Erythroblast (primary cell): ENCODE data around the gene TMEM243.
A peak's percentile ranks its signal among the peaks of the same experiment; 100 is the strongest.

Source experiments
- DNase-seq, 2 experiments: peaks; one replicate each; lab custom pipeline; 2025; lab: John Stamatoyannopoulos, UW
- GATA1 ChIP-seq: IDR thresholded peaks from 2 replicates; pipeline ENCODE4 v1.6.1; 2011; ENCODE audit warnings: low read depth, mild to moderate bottlenecking, control low read depth, low read length, moderate library complexity
- POLR2A ChIP-seq: IDR thresholded peaks from 2 replicates; pipeline ENCODE4 v1.6.1; 2011; ENCODE audit warnings: mild to moderate bottlenecking, low read length

Gene TMEM243

GRCh38 chr7:87156709-87157108, 62.8 kb downstream of the TMEM243 start:
- TF ChIP-seq POLR2A (no peak), GATA1 (no peak)
- DNase-seq = no peak

- no peak for DNase-seq
- TF ChIP-seq POLR2A (no peak), GATA1 (no peak)
Measured at GRCh38 chr7:87155788-87156187, 63.7 kb downstream of the TMEM243 start.

GRCh38 chr7:87154569-87154968, 65.0 kb downstream of the TMEM243 start:
- no peak for TF ChIP-seq POLR2A
- no peak for TF ChIP-seq GATA1
- DNase-seq = peak in 1 of 2 experiments; percentile 23

- TF ChIP-seq POLR2A = no peak
- TF ChIP-seq GATA1 = no peak
- peak in 1 of 2 experiments; percentile 23 for DNase-seq
Measured at GRCh38 chr7:87154166-87154565, 65.4 kb downstream of the TMEM243 start.

- peak; percentile 17 for TF ChIP-seq POLR2A
- TF ChIP-seq GATA1 = no peak
Measured at GRCh38 chr7:87152897-87153641, 66.5 kb downstream of the TMEM243 start.

GRCh38 chr7:87152112-87152896, 67.2 kb downstream of the TMEM243 start, which contains the start of gene DMTF1:
TSS of gene DMTF1 (plus strand) at chr7:87152453. CDS start at chr7:87164942, 12,489 bp downstream.
- DNase-seq = peak; percentile 96
- TF ChIP-seq GATA1 (no peak), POLR2A (peak; percentile 94)

More at GRCh38 chr7:87152897-87153641, 66.5 kb downstream of the TMEM243 start:
- DNase-seq = peak; percentile 67 to 77

- TF ChIP-seq POLR2A (no peak), GATA1 (no peak)
- DNase-seq = no peak
Measured at GRCh38 chr7:87151729-87152111, 67.8 kb downstream of the TMEM243 start.

- TF ChIP-seq POLR2A = no peak
- TF ChIP-seq GATA1 = no peak
- DNase-seq = peak in 1 of 2 experiments; percentile 25
Measured at GRCh38 chr7:87151002-87151728, 68.4 kb downstream of the TMEM243 start.

- DNase-seq = peak; percentile 54 to 57
- TF ChIP-seq GATA1 = no peak
- TF ChIP-seq POLR2A = no peak
Measured at GRCh38 chr7:87148332-87148955, 71.1 kb downstream of the TMEM243 start.

GRCh38 chr7:87147500-87147899, 72.0 kb downstream of the TMEM243 start:
- DNase-seq = no peak
- TF ChIP-seq POLR2A (no peak), GATA1 (no peak)

- no peak for DNase-seq
- TF ChIP-seq POLR2A (no peak), GATA1 (no peak)
Measured at GRCh38 chr7:87146740-87147386, 72.7 kb downstream of the TMEM243 start.
